ENCODE data around the gene SLC4A1.

SLC4A1 gene

GRCh38 chr17:44223541-44224071, 44.3 kb downstream of the SLC4A1 start:
- in situ Hi-C loops (cut with MboI; ENCODE audit: low sequenced_read_pairs, unreplicated experiment), result loop anchor here (25.0 kb wide), 1 partner anchor 289 kb away; the partner anchor contains the start of gene GPATCH8
- TF ChIP-seq, protein P1, sequence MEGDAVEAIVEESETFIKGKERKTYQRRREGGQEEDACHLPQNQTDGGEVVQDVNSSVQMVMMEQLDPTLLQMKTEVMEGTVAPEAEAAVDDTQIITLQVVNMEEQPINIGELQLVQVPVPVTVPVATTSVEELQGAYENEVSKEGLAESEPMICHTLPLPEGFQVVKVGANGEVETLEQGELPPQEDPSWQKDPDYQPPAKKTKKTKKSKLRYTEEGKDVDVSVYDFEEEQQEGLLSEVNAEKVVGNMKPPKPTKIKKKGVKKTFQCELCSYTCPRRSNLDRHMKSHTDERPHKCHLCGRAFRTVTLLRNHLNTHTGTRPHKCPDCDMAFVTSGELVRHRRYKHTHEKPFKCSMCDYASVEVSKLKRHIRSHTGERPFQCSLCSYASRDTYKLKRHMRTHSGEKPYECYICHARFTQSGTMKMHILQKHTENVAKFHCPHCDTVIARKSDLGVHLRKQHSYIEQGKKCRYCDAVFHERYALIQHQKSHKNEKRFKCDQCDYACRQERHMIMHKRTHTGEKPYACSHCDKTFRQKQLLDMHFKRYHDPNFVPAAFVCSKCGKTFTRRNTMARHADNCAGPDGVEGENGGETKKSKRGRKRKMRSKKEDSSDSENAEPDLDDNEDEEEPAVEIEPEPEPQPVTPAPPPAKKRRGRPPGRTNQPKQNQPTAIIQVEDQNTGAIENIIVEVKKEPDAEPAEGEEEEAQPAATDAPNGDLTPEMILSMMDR (IDR thresholded peaks at IDR 0.05; ENCODE audit: borderline replicate concordance, control extremely low read depth, extremely low read depth, insufficient read depth, missing control alignments), result no peak
- no peak for DNase-seq (ENCODE audit: low spot score)

- DNase-seq (ENCODE audit: low spot score), result peak; percentile 80
- TF ChIP-seq, protein P1 (IDR thresholded peaks at IDR 0.05; ENCODE audit: borderline replicate concordance, control extremely low read depth, extremely low read depth, insufficient read depth, missing control alignments), result peak; percentile 19
- in situ Hi-C loops (cut with MboI; ENCODE audit: low sequenced_read_pairs, unreplicated experiment), result loop anchor here (25.0 kb wide), 1 partner anchor 290 kb away; the partner anchor contains the start of gene GPATCH8
Observed at GRCh38 chr17:44222112-44222869, 45.6 kb downstream of the SLC4A1 start.

- in situ Hi-C loops (cut with MboI; ENCODE audit: low sequenced_read_pairs, unreplicated experiment), result loop anchor here (25.0 kb wide), 1 partner anchor 291 kb away; the partner anchor contains the start of gene GPATCH8
- TF ChIP-seq, protein P1 (IDR thresholded peaks at IDR 0.05; ENCODE audit: borderline replicate concordance, control extremely low read depth, extremely low read depth, insufficient read depth, missing control alignments), result no peak
- peak; percentile 50 for DNase-seq (ENCODE audit: low spot score)
Observed at GRCh38 chr17:44221862-44222111, 46.1 kb downstream of the SLC4A1 start.

GRCh38 chr17:44221084-44221861, 46.7 kb downstream of the SLC4A1 start:
- in situ Hi-C loops (cut with MboI; ENCODE audit: low sequenced_read_pairs, unreplicated experiment), result loop anchor here (25.0 kb wide), 1 partner anchor 291 kb away; the partner anchor contains the start of gene GPATCH8
- TF ChIP-seq, protein P1 (IDR thresholded peaks at IDR 0.05; ENCODE audit: borderline replicate concordance, control extremely low read depth, extremely low read depth, insufficient read depth, missing control alignments), result no peak
- DNase-seq (ENCODE audit: low spot score), result peak; percentile 84

DNA sequence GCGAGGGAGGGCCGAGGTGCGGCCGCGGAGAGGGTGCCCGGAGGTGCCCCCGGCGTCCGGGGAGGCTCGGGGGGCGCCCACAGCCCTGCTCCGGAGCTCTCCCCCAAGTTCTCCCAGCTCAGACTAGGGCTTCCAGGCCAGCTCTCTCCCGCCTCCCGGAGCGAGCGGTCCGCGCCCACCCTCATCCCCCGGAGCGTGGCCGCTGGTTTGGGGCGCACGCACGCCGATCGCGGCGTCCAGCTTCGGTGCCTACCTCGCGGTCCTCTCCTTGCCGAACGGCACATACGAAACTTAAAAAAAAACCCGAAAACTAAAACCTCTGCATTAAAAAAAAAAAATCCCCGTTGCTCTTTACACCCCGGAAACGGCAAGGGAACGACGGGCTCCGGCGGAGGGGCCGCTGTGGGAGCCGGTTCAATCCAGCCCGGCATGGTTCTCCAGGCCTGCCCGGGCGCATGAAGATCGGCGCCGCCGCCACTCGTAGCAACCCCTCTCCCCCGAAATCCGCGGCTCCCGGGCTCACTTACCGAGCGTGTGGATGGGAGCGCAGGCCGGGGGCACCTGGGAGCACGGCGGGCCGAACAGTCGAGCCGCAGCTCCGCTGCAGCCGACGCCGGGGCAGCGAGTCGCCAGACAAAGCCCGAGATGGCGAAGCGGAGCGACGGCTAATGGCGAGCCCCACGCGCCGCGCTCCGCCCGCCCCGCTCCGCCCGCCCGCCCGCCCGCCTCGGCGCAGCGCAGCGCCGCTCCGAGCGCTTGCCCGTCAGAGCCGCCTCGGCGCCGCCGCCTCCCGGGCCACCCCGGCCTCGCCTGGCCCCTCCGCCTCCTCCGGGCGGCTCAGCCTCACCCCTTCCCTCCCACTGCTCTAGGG, 47.5 kb downstream of the SLC4A1 start:
- in situ Hi-C loops (cut with MboI; ENCODE audit: low sequenced_read_pairs, unreplicated experiment), result loop anchor here (25.0 kb wide), 1 partner anchor 292 kb away; the partner anchor contains the start of gene GPATCH8
- TF ChIP-seq, protein P1 (IDR thresholded peaks at IDR 0.05; ENCODE audit: borderline replicate concordance, control extremely low read depth, extremely low read depth, insufficient read depth, missing control alignments), result no peak
- peak; percentile 77 for DNase-seq (ENCODE audit: low spot score)

All from GM13976 (cell line).